Measurements from ENCODE around the gene WDR38.

DNA sequence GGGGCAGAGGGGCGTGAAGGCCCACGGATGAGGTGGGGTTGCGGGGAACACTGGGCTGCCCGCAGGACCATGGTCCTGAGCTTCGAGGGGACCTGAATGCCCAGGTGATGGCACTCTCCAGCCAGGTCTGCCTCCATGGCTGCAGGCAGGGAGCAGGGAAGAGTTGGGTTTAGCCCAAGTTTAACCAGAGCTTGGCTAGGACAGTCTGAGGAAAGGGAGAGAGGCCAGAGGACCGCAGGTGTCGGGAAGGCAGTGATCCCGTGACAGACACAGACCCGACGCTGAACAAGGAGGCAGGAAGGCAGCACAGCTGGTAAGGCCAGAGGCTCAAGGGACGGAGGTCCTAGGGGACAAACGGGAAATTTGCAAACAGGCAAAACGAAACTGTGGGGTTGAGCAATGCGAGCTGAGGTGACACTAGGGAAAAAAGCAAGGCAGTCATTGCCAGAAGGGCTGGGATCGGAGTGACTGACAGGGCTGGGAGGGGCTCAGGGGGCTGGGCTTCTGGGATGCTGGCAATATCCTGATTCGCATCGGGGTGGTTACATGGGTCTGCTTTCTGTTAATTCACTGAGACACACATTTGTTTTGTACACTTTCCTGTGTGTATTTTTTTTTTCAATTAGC, 33.7 kb downstream of the WDR38 start:
- TF ChIP-seq, protein P1, sequence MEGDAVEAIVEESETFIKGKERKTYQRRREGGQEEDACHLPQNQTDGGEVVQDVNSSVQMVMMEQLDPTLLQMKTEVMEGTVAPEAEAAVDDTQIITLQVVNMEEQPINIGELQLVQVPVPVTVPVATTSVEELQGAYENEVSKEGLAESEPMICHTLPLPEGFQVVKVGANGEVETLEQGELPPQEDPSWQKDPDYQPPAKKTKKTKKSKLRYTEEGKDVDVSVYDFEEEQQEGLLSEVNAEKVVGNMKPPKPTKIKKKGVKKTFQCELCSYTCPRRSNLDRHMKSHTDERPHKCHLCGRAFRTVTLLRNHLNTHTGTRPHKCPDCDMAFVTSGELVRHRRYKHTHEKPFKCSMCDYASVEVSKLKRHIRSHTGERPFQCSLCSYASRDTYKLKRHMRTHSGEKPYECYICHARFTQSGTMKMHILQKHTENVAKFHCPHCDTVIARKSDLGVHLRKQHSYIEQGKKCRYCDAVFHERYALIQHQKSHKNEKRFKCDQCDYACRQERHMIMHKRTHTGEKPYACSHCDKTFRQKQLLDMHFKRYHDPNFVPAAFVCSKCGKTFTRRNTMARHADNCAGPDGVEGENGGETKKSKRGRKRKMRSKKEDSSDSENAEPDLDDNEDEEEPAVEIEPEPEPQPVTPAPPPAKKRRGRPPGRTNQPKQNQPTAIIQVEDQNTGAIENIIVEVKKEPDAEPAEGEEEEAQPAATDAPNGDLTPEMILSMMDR (IDR thresholded peaks at IDR 0.05) = no peak
- no peak for TF ChIP-seq EZH2 (IDR thresholded peaks at IDR 0.05)
